Endothelial cell of umbilical vein (primary cell): Measurements from ENCODE around the gene FAM117B. TPM values are rescaled to one million over a fixed set of nuclear protein-coding genes. Genes with fewer than 3 reads are reported as not detected.
A peak's percentile ranks its signal among the peaks of the same experiment; 100 is the strongest.
"Not testable (repeated sequence)": the region's sequence is repeated elsewhere in the genome, so short reads cannot be mapped to it uniquely, and the experiment has no call there.

Source experiments
- BruUV-seq: library from RNA; stranded (reverse); fragments of 400-500 nt; replicated peaks from 2 replicates; lab custom pipeline; 2021; lab: Mats Ljungman, UMichigan
- CTCF ChIA-PET: fragments of 300-600, 350-600 bp; sonication (Branson Sonifier 250); formaldehyde crosslinking; loops from one replicate; lab custom pipeline; 2021; ENCODE audit warnings: antibody characterized with exemption, inconsistent platforms; lab: Charles Lee
- POLR2A ChIA-PET: fragments of 300-600, 350-600 bp; sonication (Branson Sonifier 250); formaldehyde crosslinking; loops from one replicate; lab custom pipeline; 2021; ENCODE audit warnings: antibody characterized with exemption, inconsistent platforms; lab: Charles Lee
- DNase-seq: peaks from one replicate; pipeline ENCODE4 v3.0.0-alpha.2; 2011; ENCODE audit warnings: low read depth, low spot score
- FAIRE-seq: peaks from 2 replicates; lab custom pipeline; 2011; peaks lifted over from hg19 to GRCh38; lab: Jason Lieb, UNC
- H2AFZ ChIP-seq: 2 replicates; pipeline ENCODE4 v1.6.0; 2012; ENCODE audit warnings: low read depth, low read length, control low read depth, inconsistent platforms
- H3K27ac ChIP-seq: 2 replicates; pipeline ENCODE4 v1.5.1; 2011; ENCODE audit warnings: low read depth, mild to moderate bottlenecking, control low read depth, low read length, moderate library complexity; ENCODE audit not compliant: insufficient read depth
- H3K27me3 ChIP-seq, 2 experiments: 2 replicates each; pipeline versions ENCODE4 v1.6.0 to v1.6.1; 2011; ENCODE audit warnings: low read length in 2 of 2, mixed read lengths in 1 of 2; ENCODE audit not compliant: control insufficient read depth in 2 of 2, insufficient read depth in 2 of 2
- H3K36me3 ChIP-seq, 2 experiments: 2 replicates in 1 of 2; 3 replicates in 1 of 2; pipeline ENCODE4 v1.5.1; 2011; ENCODE audit warnings: low read length in 2 of 2, mild to moderate bottlenecking in 1 of 2, moderate library complexity in 1 of 2; ENCODE audit not compliant: control insufficient read depth in 2 of 2, insufficient read depth in 2 of 2; ENCODE audit errors: extremely low read depth in 1 of 2
- H3K4me1 ChIP-seq: 3 replicates; pipeline ENCODE4 v1.5.1; 2011; ENCODE audit warnings: mild to moderate bottlenecking, low read length; ENCODE audit not compliant: control insufficient read depth, insufficient read depth; ENCODE audit errors: extremely low read depth
- H3K4me2 ChIP-seq: 2 replicates; pipeline ENCODE4 v1.6.1; 2011; ENCODE audit warnings: low read length, control low read depth, mixed read lengths; ENCODE audit not compliant: insufficient read depth
- H3K4me3 ChIP-seq, 3 experiments: fragments of 200-600 bp in 1 of 3; sonication (generic), shearing (Covaris generic) in 1 of 3; replicated peaks in 1 of 3; 2 replicates each; pipeline ENCODE4 v1.5.1; 2011 to 2016; ENCODE audit warnings: control low read depth in 3 of 3, low read length in 3 of 3, mild to moderate bottlenecking in 2 of 3, inconsistent platforms in 1 of 3, low read depth in 1 of 3, moderate library complexity in 1 of 3; ENCODE audit not compliant: insufficient read depth in 1 of 3
- H3K79me2 ChIP-seq: 2 replicates; pipeline ENCODE4 v1.6.0; 2012; ENCODE audit warnings: low read length, inconsistent platforms; ENCODE audit not compliant: control insufficient read depth, insufficient read depth
- H3K9ac ChIP-seq: replicated peaks from 2 replicates; pipeline ENCODE3; 2011; ENCODE audit warnings: low read length, control low read depth; ENCODE audit not compliant: insufficient read depth; ENCODE audit errors: extremely low read depth
- H3K9me1 ChIP-seq: replicated peaks from 3 replicates; pipeline ENCODE4 v1.6.0; 2011; ENCODE audit warnings: mild to moderate bottlenecking, low read length; ENCODE audit not compliant: control insufficient read depth, insufficient read depth; ENCODE audit errors: extremely low read depth
- H3K9me3 ChIP-seq: replicated peaks from 2 replicates; pipeline ENCODE4 v1.5.1; 2012; ENCODE audit warnings: low read length, inconsistent platforms; ENCODE audit not compliant: control insufficient read depth, insufficient read depth
- H4K20me1 ChIP-seq: replicated peaks from 2 replicates; pipeline ENCODE3; 2011; ENCODE audit warnings: mild to moderate bottlenecking, low read length; ENCODE audit not compliant: control insufficient read depth, insufficient read depth; ENCODE audit errors: extremely low read depth
- EZH2 ChIP-seq: IDR thresholded peaks from 2 replicates; pipeline ENCODE4 v1.6.1; 2012; ENCODE audit warnings: borderline replicate concordance, low read depth, mild to moderate bottlenecking, moderate library complexity, low read length, inconsistent platforms; ENCODE audit not compliant: severe bottlenecking
- FOS ChIP-seq: IDR thresholded peaks from 2 replicates; pipeline ENCODE4 v1.6.1; 2011; ENCODE audit warnings: mild to moderate bottlenecking, low read length, moderate library complexity, borderline replicate concordance; ENCODE audit not compliant: insufficient read depth
- GATA2 ChIP-seq: IDR thresholded peaks from 2 replicates; pipeline ENCODE4 v1.7.0; 2011; ENCODE audit warnings: low read depth, mild to moderate bottlenecking, moderate library complexity, mixed read lengths, low read length; ENCODE audit not compliant: insufficient read length, insufficient read depth
- JUN ChIP-seq: IDR thresholded peaks from 2 replicates; pipeline ENCODE4 v1.6.1; 2011; ENCODE audit warnings: borderline replicate concordance, low read depth; ENCODE audit not compliant: insufficient read length, insufficient read depth
- MYC ChIP-seq: IDR thresholded peaks from one replicate; pipeline ENCODE4 v1.6.1; 2011; ENCODE audit warnings: mild to moderate bottlenecking, low read depth, low read length
- POLR2A ChIP-seq: IDR thresholded peaks from 2 replicates; pipeline ENCODE4 v1.6.1; 2012; ENCODE audit warnings: low read depth, mild to moderate bottlenecking, control low read depth, low read length
- POLR2AphosphoS5 ChIP-seq: IDR thresholded peaks from 2 replicates; pipeline ENCODE4 v1.6.1; 2012; ENCODE audit warnings: low read depth, mild to moderate bottlenecking, control low read depth, low read length, moderate library complexity; ENCODE audit not compliant: insufficient read depth
- dilution Hi-C: fragments of 300-500 bp; cut with MboI; formaldehyde crosslinking; loops from one replicate; pipeline ENCODE4 v1.15.0; 2019; ENCODE audit warnings: low sequenced_read_pairs; ENCODE audit not compliant: extremely low pct_ligation_motif_present
- intact Hi-C: fragments of 100-400 bp; cut with micrococcal nuclease; formaldehyde crosslinking; loops from one replicate; pipeline ENCODE4 v1.10.0; 2022
- polyA plus RNA-seq, 4 experiments: library from polyadenylated mRNA; depleted of rRNA in 3 of 4; stranded (reverse) in 3 of 4; unstranded in 1 of 4; fragments of >200 nt; gene quantifications; 2 replicates each; pipeline versions ENCODE4 v1.2.1 to v1.2.3, GENCODE V29; 2011 to 2012; ENCODE audit warnings: missing spikeins in 1 of 4
- total RNA-seq: library from RNA; stranded (reverse); gene quantifications from 2 replicates; pipeline ENCODE4 v1.2.3, GENCODE V29; 2021
- TF ChIP-seq, protein P1 (sequence below), 2 donors: IDR thresholded peaks; 1 replicate in 1 of 2; 2 replicates in 1 of 2; pipeline ENCODE4 v1.5.1; 2011; ENCODE audit warnings: low read length in 2 of 2, mild to moderate bottlenecking in 2 of 2, moderate library complexity in 2 of 2, control low read depth in 1 of 2, inconsistent platforms in 1 of 2, low read depth in 1 of 2; ENCODE audit not compliant: insufficient read depth in 1 of 2; ENCODE audit errors: extremely low read depth in 1 of 2
- TF ChIP-seq, protein P2 (sequence below): IDR thresholded peaks from 2 replicates; pipeline ENCODE4 v1.6.1; 2011; ENCODE audit not compliant: insufficient read depth, insufficient read length

The FAM117B gene
- total and polyA plus RNA-seq, 2 donors (not counting 3 experiments of a cell fraction or from before 2014, with no cell fraction given) = 1.3 to 7.0 TPM

DNA sequence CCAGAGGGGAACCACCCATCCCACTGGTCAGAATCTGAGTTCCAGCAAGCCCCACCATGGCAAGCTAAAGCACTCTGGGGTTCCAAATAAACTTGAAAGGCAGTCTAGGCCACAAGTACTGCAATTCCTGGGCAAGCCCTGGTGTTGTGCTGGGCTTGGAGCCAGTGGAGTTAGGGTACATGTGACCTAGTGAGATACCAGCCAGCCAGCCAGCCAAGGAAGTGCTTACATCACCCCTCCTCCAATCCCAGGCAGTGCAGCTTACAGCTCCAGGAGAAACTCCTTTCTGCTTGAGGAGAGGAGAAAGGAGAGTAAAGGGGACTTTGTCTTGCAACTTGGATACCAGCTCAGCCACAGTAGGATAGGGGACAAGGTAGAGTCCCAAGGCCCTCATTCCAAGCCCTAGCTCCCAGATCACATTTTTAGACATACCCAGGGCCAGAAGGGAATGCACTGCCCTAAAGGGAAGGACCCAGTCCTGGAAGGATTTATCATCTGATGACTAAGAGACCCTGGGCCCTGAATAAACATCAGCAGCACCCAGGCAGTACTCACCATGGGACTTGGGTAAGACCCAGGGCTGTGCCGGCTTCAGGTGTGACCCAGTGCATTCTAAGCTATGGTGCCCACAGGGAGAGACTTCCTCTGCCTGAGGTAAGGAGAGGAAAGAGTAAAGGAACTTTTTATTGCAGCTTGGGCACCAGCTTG is 172.8 kb downstream of the FAM117B start:
- peaks cover 15% of the 10 kb centered on the region for H3K4me1 ChIP-seq
- FAIRE-seq (peak; percentile 89), DNase-seq (peak; percentile 92)
- H3K9ac ChIP-seq, H4K20me1 ChIP-seq, H3K27ac ChIP-seq, H3K9me3 ChIP-seq, dilution Hi-C loops, H3K79me2 ChIP-seq, H3K27me3 ChIP-seq, H3K4me3 ChIP-seq, H3K9me1 ChIP-seq, H3K4me2 ChIP-seq, BruUV-seq, H3K36me3 ChIP-seq: not testable (repeated sequence)
- intact Hi-C loops = loop anchor here (1.0 kb wide), 1 partner anchor 26 kb away; no protein-coding TSS in a partner anchor
- peak overlapping the region; percentile 8 for H2AFZ ChIP-seq
- POLR2A ChIA-PET = interaction anchor here (0.6 kb wide), 1 partner anchor 14 kb away, joined by 3 read pairs; no protein-coding TSS in a partner anchor
- CTCF ChIA-PET = interaction anchor here (0.9 to 1.2 kb wide), 4 partner anchors 10 to 216 kb away, joined by 3 to 4 read pairs (median 3); no protein-coding TSS in a partner anchor

DNA sequence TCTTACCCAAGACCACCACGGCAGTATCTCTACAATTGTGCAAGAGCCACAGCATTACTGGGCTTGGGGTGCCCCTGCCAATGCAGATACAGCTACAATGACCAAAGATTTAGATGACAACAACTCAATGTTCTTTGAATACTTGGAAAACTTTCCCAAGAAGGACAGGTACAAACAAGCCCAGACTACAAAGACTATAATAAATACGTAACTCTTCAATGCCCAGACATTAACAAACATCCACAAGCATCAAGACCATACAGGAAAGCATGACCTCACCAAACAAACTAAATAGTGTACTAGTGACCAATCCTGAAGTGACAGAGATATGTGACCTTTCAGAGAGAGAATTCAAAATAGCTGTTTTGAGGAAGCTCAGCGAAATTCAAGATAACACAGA is 174.0 kb downstream of the FAM117B start:
- no peak overlapping the region for H3K9ac ChIP-seq
- intact Hi-C loops (loop anchor here (1.0 kb wide), 1 partner anchor 27 kb away; no protein-coding TSS in a partner anchor), dilution Hi-C loops (no loop called here)
- POLR2A ChIA-PET = no interaction called here
- no peaks in the 10 kb centered on the region for H3K79me2 ChIP-seq
- H3K27ac ChIP-seq = no peak overlapping the region
- no peak overlapping the region for H3K4me3 ChIP-seq
- no peak for TF ChIP-seq JUN
- no peak for TF ChIP-seq GATA2
- TF ChIP-seq MYC = no peak
- TF ChIP-seq, protein P1, sequence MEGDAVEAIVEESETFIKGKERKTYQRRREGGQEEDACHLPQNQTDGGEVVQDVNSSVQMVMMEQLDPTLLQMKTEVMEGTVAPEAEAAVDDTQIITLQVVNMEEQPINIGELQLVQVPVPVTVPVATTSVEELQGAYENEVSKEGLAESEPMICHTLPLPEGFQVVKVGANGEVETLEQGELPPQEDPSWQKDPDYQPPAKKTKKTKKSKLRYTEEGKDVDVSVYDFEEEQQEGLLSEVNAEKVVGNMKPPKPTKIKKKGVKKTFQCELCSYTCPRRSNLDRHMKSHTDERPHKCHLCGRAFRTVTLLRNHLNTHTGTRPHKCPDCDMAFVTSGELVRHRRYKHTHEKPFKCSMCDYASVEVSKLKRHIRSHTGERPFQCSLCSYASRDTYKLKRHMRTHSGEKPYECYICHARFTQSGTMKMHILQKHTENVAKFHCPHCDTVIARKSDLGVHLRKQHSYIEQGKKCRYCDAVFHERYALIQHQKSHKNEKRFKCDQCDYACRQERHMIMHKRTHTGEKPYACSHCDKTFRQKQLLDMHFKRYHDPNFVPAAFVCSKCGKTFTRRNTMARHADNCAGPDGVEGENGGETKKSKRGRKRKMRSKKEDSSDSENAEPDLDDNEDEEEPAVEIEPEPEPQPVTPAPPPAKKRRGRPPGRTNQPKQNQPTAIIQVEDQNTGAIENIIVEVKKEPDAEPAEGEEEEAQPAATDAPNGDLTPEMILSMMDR (IDR thresholded peaks at IDR 0.05; ENCODE audit: extremely low read depth in 1 of 2, insufficient read depth in 1 of 2, low read depth in 1 of 2, low read length in 2 of 2) = no peak
- no peak for TF ChIP-seq EZH2
- TF ChIP-seq, protein P2, sequence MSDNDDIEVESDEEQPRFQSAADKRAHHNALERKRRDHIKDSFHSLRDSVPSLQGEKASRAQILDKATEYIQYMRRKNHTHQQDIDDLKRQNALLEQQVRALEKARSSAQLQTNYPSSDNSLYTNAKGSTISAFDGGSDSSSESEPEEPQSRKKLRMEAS = no peak
- no peak for TF ChIP-seq FOS
- no peak for TF ChIP-seq POLR2A
- no peak for TF ChIP-seq POLR2AphosphoS5
- no peak overlapping the region for H3K4me2 ChIP-seq
- H4K20me1 ChIP-seq = no peaks in the 10 kb centered on the region
- no TSS peak for BruUV-seq
- no peaks in the 10 kb centered on the region for H3K36me3 ChIP-seq
- no peaks in the 10 kb centered on the region for H3K9me1 ChIP-seq
- CTCF ChIA-PET = interaction anchor here (1.2 kb wide), 1 partner anchor 16 kb away, joined by 3 read pairs; no protein-coding TSS in a partner anchor
- DNase-seq (no peak), FAIRE-seq (no peak)
- H3K9me3 ChIP-seq = no peaks in the 10 kb centered on the region
- H2AFZ ChIP-seq = no peak overlapping the region
- peaks cover 15% of the 10 kb centered on the region for H3K4me1 ChIP-seq
- no peaks in the 10 kb centered on the region for H3K27me3 ChIP-seq
